ENCODE results near the gene MRGPRF.

The MRGPRF gene

DNA sequence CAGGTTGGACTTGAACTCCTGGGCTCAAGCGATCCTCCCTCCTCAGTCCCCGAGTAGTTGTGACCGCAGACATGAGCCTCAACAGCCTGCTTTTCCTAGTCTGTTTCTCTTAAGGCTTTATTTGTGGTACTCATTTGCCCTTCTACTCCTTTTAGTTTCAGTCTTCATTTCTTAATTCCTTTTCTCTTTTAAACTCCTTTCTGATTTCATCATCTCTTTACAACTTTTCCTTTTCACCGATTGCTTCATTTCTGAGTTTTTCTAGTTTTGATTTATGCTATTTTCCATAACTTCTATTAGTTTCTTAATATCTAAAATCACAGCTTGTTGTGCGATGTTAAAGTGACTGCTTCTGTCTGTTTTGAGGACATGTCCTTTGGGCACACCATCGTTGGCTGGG, 17.3 kb upstream of the MRGPRF start:
- no peaks in the 10 kb centered on the region for H3K79me2 ChIP-seq (ENCODE audit: insufficient read depth, low read length)
- H2AFZ ChIP-seq (ENCODE audit: low read depth, low read length), result no peak overlapping the region
- DNase-seq (no peak), ATAC-seq (ENCODE audit: insufficient read depth, low read depth) (no peak)
- H3K27ac ChIP-seq (ENCODE audit: low read length), result no peak overlapping the region
- no peak overlapping the region for H3K4me3 ChIP-seq (ENCODE audit: low read depth in 1 of 2, low read length in 2 of 2)
- H3K27me3 ChIP-seq (ENCODE audit: insufficient read depth, low read length, poor library complexity), result no peaks in the 10 kb centered on the region
- no peaks in the 10 kb centered on the region for H3K36me3 ChIP-seq (ENCODE audit: insufficient read depth, low read length)
- no peak for TF ChIP-seq EZH2 (IDR thresholded peaks at IDR 0.05; ENCODE audit: borderline replicate concordance, low read depth, low read length, severe bottlenecking)
- TF ChIP-seq, protein P1, sequence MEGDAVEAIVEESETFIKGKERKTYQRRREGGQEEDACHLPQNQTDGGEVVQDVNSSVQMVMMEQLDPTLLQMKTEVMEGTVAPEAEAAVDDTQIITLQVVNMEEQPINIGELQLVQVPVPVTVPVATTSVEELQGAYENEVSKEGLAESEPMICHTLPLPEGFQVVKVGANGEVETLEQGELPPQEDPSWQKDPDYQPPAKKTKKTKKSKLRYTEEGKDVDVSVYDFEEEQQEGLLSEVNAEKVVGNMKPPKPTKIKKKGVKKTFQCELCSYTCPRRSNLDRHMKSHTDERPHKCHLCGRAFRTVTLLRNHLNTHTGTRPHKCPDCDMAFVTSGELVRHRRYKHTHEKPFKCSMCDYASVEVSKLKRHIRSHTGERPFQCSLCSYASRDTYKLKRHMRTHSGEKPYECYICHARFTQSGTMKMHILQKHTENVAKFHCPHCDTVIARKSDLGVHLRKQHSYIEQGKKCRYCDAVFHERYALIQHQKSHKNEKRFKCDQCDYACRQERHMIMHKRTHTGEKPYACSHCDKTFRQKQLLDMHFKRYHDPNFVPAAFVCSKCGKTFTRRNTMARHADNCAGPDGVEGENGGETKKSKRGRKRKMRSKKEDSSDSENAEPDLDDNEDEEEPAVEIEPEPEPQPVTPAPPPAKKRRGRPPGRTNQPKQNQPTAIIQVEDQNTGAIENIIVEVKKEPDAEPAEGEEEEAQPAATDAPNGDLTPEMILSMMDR (IDR thresholded peaks at IDR 0.05; ENCODE audit: borderline replicate concordance, extremely low read depth, low read length, poor library complexity, severe bottlenecking), result no peak
- H3K9ac ChIP-seq (ENCODE audit: low read depth, low read length), result no peak overlapping the region
- no peaks in the 10 kb centered on the region for H3K9me3 ChIP-seq (ENCODE audit: insufficient read depth, low read length, severe bottlenecking)
- H4K20me1 ChIP-seq (ENCODE audit: insufficient read depth, low read length), result no peaks in the 10 kb centered on the region
- H3K4me1 ChIP-seq (ENCODE audit: insufficient read depth, low read length), result no peaks in the 10 kb centered on the region
- no peak overlapping the region for H3K4me2 ChIP-seq (ENCODE audit: insufficient read depth, low read length)

DNA sequence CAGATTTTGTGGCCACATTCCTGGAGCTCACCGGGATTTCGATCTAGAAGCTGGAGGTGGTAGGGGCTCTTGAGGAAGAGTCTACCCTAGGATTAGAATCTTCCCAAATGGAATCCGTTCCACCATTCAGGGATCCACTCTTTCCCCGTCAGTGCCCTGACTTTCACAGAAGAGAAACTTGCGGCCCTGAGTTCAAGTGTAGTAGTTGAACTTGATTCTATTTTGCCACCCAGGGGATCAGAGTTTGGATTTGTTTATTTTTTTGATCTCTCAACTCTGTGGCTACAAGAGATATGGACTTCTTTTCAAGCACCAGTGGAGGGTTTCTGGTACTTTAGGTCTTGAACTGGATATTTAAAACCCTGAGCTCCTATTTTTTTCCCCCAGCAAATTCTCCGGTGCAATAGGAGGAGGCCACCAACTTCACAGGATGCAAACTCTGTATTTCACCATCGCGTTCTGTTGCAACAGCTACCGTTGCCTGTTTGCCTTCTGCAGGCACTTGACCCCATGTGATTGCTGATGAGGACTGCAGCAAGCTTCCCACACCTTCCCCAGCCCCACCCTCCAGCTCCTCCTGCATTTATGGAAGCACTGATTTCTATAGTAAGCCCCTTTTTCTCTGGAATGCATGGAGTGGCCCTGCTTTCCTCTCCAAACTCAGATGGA, 14.8 kb upstream of the MRGPRF start:
- Histone ChIP-seq H3K79me2 (ENCODE audit: insufficient read depth, low read length) (no peaks in the 10 kb centered on the region), H3K4me2 (ENCODE audit: insufficient read depth, low read length) (no peak overlapping the region), H4K20me1 (ENCODE audit: insufficient read depth, low read length) (no peaks in the 10 kb centered on the region), H3K27me3 (ENCODE audit: insufficient read depth, low read length, poor library complexity) (no peaks in the 10 kb centered on the region), H2AFZ (ENCODE audit: low read depth, low read length) (no peak overlapping the region), H3K27ac (ENCODE audit: low read length) (no peak overlapping the region), H3K4me3 (ENCODE audit: low read depth in 1 of 2, low read length in 2 of 2) (no peak overlapping the region), H3K9me3 (ENCODE audit: insufficient read depth, low read length, severe bottlenecking) (no peaks in the 10 kb centered on the region), H3K4me1 (ENCODE audit: insufficient read depth, low read length) (no peaks in the 10 kb centered on the region), H3K9ac (ENCODE audit: low read depth, low read length) (no peak overlapping the region), H3K36me3 (ENCODE audit: insufficient read depth, low read length) (no peaks in the 10 kb centered on the region)
- no peak for TF ChIP-seq EZH2 (IDR thresholded peaks at IDR 0.05; ENCODE audit: borderline replicate concordance, low read depth, low read length, severe bottlenecking)
- TF ChIP-seq, protein P1 (IDR thresholded peaks at IDR 0.05; ENCODE audit: borderline replicate concordance, extremely low read depth, low read length, poor library complexity, severe bottlenecking), result no peak
- DNase-seq (no peak), ATAC-seq (ENCODE audit: insufficient read depth, low read depth) (no peak)

DNA sequence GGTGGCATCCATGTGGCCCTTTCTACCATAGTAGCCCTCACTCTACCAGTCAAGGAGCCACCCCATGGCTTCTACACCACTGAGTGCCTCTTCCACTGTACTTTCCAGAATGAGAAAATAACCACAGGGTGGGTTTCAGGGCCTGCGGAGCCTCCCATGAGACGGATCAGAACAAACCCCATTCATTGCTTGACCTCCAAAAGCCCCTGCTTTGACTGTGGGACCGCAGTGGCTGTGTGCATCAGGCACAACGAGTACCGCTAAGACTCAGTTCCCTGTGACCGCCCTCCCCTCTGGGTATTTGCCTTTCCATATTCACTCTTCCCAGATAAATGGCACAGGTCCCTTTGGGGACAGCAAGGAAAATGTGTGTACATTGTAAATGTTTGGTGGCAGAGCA, 11.5 kb upstream of the MRGPRF start:
- Histone ChIP-seq H3K9ac (ENCODE audit: low read depth, low read length) (no peak overlapping the region), H3K79me2 (ENCODE audit: insufficient read depth, low read length) (no peaks in the 10 kb centered on the region), H3K4me2 (ENCODE audit: insufficient read depth, low read length) (no peak overlapping the region), H2AFZ (ENCODE audit: low read depth, low read length) (no peak overlapping the region), H4K20me1 (ENCODE audit: insufficient read depth, low read length) (no peaks in the 10 kb centered on the region), H3K36me3 (ENCODE audit: insufficient read depth, low read length) (no peaks in the 10 kb centered on the region), H3K4me3 (ENCODE audit: low read depth in 1 of 2, low read length in 2 of 2) (no peak overlapping the region), H3K27me3 (ENCODE audit: insufficient read depth, low read length, poor library complexity) (no peaks in the 10 kb centered on the region), H3K4me1 (ENCODE audit: insufficient read depth, low read length) (no peaks in the 10 kb centered on the region), H3K9me3 (ENCODE audit: insufficient read depth, low read length, severe bottlenecking) (no peaks in the 10 kb centered on the region), H3K27ac (ENCODE audit: low read length) (no peak overlapping the region)
- ATAC-seq (ENCODE audit: insufficient read depth, low read depth) (no peak), DNase-seq (no peak)
- TF ChIP-seq, protein P1 (IDR thresholded peaks at IDR 0.05; ENCODE audit: borderline replicate concordance, extremely low read depth, low read length, poor library complexity, severe bottlenecking), result no peak
- TF ChIP-seq EZH2 (IDR thresholded peaks at IDR 0.05; ENCODE audit: borderline replicate concordance, low read depth, low read length, severe bottlenecking), result no peak
